Measurements from ENCODE around the gene INHA.

The INHA gene

DNA sequence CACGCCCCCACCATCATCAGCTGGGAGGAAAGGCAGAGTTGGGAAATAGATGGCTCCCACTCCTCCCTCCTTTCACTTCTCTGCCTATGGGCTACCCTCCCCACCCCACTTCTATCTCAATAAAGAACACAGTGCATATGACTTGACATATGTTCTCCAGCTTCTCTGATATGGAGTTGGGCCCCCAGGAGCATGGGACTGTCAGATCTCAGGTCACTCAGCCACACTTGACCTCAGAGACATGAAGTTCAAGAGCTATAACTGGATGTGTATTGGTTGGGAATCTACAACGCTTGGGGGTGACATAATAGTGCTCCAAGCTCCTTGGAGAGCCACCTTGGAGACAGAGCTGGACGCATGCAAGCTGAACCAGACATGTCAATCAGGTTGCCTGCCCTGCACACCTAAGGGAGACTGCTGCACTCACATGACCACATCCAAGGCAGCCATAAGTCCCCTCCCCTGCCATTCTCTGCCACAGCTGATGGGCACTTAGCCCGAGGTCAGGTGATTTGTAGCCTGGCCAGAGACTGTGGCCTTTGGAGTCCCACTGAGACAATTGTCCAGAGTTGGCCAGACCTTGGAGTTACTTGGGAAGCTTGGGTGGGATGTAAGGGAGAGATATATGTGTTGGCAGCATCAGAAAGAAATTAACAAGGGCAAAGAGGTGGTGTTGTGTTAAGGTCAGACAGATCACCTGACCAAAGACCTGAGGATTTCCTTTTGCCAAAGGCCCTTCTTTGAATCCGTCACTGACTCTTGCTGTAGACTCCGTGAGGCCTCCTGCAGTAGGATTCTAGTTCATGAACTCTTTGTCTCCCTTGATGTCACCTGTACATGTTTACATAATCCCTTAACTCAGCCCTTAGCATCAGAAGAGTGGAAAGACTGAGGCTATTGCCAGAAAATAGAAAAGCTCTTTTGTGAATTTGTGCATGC lies 3.7 kb downstream of the INHA start:
- no peak for DNase-seq

DNA sequence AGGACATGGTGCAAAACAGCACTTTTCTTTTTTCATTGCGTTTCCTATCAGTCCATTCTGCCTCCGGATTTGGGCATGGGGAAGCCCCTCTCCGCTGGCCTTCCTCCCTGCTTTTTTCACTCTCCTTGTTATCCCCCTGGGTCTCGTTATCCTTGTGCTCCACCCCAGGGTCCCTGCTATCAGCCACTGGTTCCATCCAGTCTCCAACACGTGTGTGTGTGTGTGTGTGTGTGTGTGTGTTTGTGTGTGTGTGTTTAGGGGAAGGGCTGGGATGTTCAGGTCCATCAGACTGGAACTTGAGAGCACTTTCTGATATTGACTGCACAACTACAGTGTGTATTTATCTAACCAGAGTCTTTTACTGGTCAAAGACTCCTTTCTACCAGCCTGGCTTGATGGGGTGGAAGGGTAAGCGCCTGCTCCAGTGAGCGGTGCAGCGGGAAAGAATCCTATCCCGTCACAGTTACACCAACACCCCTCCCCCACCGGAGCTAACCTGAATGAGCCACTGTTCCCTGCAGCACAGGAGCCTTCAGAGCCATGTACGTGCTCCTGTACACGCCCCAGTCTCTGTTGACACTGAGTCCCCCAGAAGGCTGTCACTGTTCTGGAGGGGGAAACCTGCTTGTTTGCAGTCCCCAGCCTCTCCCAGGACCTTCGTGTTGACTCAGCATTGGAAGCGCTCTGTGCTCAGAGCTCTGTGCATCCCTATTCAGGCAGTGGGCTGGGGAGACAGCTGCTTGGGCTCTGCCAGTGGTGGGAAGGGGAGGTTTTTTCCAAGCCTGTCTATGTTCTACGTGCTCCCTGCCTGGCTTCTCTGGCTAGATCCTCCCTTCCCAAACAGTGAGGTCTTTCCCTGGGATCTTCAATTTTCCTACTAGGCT lies 4.6 kb downstream of the INHA start:
- no peak for DNase-seq

DNA sequence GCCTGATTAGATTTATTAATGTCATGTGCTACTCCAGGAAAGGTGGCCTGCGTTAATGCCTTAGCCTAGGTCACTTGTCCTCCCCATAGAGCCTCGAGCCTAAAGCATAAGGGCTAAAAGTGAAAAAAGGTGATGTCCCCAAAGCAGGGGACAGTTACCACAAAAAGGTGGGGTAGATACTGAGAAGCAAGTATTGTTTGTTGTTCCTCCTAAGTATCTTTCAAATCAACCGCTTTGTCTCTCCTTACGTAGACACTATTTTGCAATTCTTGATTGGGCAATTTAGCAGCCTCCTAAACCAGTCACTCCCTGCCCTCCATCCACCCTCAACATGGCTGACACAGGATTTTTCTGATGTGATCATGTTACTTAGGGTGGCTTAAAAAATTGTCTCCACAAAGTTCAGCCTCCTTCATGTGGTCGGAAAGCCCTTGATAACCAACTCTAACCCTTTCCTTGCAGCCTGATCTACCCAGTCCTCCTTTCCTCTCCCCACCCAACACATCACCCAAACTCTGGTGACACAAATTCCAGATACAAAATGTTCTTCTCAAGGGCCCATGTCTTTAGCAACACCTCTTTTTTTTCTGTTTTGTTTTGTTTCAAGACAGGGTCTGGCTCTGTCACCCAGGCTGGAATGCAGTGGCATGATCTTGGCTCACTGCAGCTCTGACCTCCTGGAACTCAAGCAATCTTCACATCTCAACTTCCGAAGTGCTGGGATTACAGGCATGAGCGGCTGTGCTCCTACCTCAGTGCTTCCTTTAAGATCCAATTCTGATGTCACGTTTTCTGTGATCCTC lies 6.9 kb downstream of the INHA start:
- no peak for DNase-seq

DNA sequence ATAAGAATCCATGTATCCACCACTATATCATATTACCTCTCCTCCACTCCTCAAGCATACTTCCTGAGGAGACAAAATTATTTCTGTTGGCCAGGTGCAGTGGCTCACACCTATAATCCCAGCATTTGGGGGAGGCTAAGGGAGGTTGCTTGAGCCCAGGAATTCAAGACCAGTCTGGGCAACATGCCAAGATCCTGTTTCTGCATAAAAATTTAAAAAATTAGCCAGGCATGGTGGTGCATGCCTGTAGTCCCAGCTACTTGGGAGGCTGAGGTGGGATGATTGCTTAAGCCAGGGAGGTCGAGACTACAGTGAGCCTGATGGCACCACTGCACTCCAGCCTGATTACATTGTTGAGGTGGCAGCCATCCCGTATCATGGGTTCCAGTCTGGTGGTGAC lies 9.2 kb downstream of the INHA start:
- DNase-seq, result no peak

DNA sequence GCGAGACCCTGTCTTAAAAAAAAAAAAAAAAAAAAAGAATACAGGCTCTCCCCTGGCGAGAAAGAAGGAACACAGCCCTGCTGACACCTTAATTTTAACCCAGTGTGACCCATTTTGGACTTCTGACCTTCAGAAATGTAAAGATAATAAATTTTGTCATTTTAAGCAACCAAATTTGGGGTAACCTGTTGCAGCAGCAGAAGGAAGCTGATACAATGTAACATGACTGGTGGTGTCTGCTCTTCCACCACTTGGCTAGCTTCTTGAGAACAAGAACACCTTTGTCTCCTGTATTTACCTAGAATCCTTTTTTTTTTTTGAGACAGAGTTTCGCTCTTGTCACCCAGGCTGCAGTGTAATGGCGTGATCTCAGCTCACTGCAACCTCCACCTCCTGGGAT lies 19.0 kb downstream of the INHA start:
- no peak for DNase-seq

DNA sequence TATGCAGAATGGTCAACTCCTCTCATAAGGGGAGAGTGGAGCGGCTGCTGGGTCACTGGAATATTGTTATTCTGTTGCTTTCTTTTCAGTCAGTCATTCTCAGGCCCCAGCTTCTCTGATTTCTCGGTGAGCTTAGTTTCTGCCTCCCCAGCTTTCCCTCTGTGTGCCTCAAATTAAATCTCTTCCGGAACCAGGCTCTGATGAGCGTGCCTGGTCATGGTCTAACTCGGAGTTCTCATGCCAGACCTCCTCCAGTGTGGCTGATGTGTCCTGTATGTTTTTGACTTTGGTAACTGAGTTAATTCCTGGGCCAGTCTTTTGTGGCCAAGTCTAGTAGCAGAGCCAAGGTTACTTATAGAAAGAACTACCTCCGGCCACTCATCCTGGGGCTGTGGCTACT lies 20.6 kb downstream of the INHA start:
- DNase-seq, result no peak

DNA sequence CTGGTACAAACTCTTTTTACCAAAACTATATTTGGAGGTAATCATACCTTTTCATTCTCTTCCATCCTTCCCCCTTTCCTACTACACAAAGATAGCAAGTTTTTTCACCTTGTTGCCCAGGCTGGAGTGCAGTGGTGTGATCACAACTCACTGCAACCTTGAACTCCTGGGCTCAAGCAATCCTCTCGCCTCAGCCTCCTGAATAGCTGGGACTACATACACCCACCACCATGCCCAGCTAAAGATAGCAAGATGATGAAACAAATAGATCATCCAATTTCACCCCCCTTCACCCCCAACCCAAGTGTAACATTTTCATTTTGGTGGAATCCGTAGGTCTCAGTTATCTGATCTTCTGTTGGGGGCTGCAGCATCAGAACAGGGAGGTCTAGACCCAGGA lies 21.0 kb downstream of the INHA start:
- DNase-seq, result no peak

DNA sequence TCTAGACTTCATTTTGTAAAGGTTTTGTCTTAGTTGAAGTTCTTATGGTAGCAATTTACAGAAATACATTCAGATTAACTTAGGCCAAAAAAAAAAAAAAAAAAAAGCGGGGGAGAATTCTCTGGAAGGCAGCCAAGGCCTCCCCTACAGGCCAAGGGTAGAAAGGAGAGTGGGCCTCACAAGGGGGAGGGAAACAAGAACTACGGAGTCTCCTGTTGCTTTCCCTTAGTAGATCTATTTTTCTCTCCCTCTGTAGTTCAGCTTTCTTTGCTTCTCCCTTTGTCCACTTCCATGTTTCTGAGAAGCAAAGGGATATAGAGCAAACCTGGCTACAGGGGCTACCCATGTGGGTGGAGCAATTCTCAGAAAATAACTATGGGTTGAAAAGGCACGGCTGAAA lies 23.1 kb downstream of the INHA start:
- DNase-seq, result no peak

DNA sequence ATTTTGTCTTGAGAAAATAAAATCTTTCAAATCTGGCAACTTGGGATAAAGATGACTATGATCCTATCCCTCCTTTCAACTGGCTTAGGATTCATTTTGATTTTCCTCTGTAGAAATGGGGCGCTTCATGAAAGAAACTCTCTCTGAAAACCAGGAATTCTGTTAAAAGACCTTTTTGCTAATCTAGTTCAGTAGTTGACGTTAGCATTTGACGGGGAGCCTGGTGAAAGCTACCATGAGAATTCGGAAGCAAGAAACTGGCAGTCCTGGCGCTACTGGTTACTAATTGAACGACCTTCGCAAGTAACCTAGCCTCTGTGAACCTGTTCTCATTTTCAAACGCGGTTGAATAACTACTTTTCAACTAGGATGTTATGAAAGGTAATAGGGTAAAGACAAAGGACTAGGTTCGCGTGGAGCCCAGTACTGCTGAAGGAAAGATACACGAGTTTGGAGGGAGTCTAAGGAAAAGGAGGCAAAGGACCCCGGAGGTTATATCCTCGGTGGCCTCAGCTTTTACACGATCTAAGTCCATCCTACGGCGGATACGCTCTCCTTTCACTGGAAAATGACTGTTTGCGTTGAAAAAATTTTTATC lies 24.9 kb downstream of the INHA start:
- no peak for DNase-seq

DNA sequence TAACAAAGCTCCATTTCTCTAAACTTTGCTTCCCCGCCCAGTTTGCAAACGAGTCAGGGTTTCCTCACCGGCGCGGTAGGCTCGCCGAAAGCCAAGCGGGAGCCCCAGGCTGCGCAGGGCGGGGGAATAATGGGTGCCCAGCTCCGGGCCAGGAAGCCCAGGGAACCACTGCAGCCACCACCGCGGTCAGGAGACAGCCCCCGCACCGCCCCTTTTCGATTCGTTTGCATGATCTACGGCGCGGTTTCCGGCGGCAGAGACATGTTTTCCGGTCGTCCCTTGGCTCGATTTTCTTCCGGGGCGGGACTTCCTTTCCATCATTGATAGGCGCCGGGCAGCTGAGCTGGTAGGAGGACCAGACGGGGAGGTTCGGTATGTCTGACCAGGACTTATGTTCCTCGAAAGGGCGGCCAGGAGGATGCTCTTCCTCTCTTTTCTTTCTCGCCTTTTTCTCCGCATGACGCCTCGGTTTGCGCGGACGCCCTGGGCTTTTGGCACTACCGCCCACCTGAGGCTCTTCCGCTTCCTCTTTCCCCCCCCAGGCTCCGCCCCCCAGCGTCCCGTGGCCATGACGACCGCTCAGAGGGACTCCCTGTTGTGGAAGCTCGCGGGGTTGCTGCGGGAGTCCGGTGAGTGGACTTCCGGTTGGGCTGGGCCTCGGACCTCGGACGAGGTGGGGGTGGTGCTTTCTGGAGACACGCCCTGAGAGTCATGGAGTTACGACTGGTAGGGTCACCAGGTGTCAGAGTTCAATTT lies 25.6 kb downstream of the INHA start, which contains the start of gene STK11IP:
TSS of gene STK11IP (plus strand) at position 306 of the 756 bp plus-strand sequence. CDS start at position 569, 263 bp downstream.
- peak; percentile 94 for DNase-seq

DNA sequence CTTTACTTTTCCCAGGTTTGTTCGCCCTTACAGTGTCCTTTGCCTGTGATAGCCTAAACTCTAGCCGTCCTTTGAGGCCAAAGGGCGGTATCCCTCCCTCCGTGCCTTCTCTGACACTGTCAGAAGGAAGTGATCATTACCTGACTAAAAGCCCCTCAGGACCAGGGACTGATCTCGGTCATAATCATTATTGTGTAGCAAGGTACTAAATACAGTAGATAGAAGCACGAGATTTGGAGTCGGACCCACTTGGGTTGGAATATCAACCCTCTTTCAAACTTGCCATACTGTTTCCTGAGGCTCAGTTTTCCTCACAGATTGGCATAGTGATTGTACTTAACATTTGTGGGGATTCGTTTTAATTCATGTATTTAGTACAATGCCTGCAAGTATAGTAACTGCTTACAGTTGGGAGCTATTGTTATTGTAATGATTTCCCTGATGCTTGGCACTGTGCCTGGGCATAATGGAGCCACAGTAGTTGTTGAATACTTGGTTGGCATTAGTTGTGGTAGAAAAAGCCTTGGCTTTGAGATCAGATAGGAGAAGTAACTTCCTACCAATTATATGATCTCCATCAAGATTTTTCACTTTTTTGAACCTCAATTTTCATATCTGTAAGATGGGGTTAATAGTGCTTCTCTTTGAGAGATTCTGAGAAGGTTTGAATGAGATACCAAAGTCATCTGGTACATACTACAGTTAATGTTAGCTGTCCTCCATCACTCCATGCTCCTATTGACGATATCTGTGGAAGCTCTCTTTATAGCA lies 26.4 kb downstream of the INHA start:
- DNase-seq, result no peak

DNA sequence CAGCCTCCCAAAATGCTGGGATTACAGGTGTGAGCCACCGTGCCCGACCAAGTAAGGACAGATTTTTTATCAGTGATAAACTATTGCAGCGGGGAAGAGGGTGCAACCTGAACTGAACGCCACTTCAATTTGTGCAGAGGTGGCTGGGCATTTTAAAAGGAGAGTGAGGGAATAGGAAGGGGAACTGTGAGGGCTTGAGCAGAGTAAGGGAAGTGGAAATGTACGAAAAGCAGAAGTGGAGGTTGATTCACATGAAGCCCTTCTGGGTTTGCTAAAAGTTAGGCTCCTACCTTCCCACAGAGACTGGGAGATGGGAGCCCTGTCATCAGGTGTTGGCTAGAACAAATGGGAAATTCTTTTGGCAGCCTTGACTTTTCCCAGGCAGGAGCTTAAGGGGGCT lies 31.7 kb downstream of the INHA start:
- DNase-seq, result no peak

DNA sequence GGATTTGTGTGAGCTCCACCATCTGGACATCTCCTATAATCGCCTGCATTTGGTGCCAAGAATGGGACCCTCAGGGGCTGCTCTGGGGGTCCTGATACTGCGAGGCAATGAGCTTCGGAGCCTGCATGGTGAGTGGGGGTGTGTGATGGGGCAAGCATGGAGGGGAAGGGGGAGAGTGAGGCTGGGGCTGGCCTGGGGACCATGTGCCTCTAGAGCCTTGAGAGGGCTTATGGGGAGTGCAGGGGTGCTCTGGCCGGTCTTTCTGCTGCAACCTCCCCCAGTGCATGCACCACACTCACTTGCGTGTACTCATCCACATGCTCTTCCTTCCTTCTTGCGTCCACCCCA lies 33.5 kb downstream of the INHA start:
- no peak for DNase-seq

DNA sequence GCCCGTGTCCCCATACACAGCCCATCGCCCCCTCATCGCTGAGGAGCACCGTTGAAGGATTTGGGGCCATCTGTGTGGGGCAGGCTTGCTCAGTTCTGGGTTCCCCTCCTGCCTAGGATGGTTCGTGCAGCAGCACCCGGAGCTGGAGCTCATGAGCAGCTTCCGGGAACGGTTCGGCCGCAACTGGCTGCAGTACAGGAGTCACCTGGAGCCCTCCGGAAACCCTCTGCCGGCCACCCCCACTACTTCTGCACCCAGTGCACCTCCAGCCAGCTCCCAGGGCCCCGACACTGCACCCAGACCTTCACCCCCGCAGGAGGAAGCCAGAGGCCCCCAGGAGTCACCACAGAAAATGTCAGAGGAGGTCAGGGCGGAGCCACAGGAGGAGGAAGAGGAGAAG lies 35.8 kb downstream of the INHA start:
- no peak for DNase-seq

DNA sequence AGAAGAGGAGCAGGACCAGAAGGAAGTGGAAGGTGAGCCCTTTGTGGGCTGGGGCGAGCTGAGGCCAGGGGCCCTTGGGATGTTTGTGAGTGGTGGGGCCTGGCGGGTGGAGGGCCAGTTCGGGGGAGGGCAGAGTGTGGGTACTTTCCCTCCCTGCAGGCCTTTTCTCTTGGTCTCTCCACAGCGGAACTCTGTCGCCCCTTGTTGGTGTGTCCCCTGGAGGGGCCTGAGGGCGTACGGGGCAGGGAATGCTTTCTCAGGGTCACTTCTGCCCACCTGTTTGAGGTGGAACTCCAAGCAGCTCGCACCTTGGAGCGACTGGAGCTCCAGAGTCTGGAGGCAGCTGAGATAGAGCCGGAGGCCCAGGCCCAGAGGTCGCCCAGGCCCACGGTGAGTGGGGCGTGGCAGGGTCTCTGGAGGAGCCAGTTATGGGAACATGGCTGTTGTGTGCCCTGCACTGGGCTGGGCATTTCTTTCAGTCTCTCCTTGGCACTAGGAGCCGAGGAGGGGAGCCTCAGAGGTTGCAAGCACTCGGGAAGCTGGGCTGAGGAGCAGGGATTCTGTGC lies 36.4 kb downstream of the INHA start:
- DNase-seq, result no peak

DNA sequence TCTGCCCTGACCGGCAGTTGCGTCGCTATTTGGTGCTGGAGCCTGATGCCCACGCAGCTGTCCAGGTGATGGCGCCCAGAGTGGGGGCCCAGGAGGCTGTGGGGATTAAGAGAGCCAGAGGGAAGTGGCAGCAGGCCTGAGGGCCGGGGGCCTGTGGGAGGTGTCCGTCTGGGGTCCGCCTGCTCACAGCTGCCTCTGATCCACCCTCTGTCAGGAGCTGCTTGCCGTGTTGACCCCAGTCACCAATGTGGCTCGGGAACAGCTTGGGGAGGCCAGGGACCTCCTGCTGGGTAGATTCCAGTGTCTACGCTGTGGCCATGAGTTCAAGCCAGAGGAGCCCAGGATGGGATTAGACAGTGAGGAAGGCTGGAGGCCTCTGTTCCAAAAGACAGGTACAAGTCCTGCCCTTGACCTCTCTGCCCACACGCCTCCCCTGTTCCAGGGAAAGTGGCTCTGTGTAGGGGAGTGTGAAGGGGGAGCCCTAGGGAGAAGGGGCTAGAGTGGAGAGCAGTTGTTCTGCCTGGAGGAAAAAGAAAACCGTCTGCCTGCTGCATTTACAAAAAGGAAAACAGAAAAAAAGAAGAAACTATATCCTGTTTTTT lies 37.1 kb downstream of the INHA start:
- no peak for DNase-seq

DNA sequence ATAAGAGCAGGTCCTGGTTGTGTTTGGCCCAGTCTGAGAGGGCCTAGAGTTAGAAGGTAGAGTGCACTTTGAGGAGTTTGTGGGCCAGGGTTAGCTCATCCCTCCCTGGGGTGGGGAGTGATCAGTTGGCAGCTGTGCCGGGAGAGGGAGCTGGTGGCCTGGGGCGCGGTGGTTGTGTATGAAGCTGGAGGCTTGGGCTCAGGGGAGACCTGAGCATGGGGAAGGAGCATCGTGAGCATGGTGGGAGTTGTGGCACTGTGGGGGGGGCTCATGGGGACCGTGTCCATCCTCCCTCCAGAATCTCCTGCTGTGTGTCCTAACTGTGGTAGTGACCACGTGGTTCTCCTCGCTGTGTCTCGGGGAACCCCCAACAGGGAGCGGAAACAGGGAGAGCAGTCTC lies 39.2 kb downstream of the INHA start:
- no peak for DNase-seq

DNA sequence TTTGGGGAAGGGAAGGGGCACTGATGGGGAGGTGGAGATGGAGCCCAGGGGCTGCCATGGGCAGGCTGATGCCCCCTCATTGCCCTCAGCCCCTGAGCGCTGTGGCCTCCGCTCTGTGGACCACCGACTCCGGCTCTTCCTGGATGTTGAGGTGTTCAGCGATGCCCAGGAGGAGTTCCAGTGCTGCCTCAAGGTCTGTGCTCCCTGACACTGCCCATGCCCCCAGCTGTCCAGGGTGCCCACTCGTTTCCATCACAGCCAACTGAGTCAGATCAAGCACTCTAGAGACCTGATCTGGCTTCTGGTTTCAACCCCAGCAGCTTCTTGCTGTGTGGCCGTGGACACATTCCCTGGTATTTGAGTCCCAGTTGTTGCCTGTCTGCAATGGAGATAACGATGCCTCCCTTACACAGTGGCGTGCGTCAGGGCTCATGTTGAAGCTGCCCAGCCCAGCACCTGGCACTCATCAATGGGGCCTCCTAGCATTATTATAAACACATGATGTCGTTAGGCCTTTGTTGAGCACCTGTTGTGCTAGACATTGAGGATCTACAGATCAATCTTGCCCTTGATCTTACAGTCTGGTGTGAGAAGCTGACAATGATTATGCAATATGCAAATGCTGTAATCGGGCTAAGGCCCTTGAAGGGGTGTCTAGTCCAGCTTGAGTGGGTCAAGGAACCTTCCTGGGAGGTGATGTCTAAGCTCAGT lies 39.9 kb downstream of the INHA start:
- DNase-seq, result no peak

DNA sequence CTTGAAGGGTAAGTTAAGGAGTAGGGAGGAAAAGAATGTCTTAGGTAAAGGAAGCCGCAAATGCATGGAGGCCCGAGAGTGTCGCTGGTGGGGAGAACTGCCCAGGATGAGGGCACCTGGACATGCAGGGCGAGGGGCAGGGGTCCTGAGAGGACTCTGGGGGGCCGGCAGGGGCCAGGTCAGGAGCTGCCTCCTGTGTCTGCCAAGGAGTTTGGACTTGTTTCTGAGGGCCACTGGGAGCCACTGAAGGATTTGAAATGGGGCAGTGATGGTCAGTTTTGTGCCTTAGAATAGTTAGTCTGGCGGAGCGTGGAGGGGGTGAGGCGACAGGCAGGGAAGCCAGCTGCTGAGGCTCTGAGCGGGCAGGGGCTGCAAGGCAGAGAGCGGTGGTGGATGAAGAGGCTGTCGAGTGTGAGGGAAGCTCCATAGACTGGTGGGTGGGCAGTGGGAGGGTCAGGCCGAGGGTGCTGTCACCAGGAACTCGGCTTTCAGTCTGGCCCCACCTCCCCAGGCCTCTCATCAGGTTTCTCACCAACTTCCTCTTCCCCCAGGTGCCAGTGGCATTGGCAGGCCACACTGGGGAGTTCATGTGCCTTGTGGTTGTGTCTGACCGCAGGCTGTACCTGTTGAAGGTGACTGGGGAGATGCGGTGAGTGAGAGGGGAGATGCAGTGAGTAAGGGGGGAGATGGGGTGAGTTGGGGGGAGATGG lies 40.6 kb downstream of the INHA start:
- no peak for DNase-seq

Data from activated naive CD4-positive, alpha-beta T cell treated with Interleukin-2 at 50 U/mL for 16 hours (primary cell).